Peyer's patch (tissue), 4 donors: ENCODE measurements around the gene GSDMA. TPM values are rescaled to one million over a fixed set of nuclear protein-coding genes. Genes with fewer than 3 reads are reported as not detected.
A peak's percentile ranks its signal among the peaks of the same experiment; 100 is the strongest.

Experiments used
- DNase-seq, 3 donors: peaks; one replicate each; pipeline ENCODE4 v3.0.0-alpha.2; 2017 to 2019
- H3K27ac ChIP-seq, 4 donors: fragments of 200-600 bp; sonication (generic); one replicate each; pipeline ENCODE4 v1.5.1; 2016 to 2019
- H3K27me3 ChIP-seq, 2 donors: fragments of 200-600 bp; sonication (generic); one replicate each; pipeline ENCODE4 v1.5.1; 2019
- H3K36me3 ChIP-seq, 3 donors: fragments of 200-600 bp; sonication (generic); one replicate each; pipeline ENCODE4 v1.5.1; 2016 to 2019
- H3K4me1 ChIP-seq, 4 donors: fragments of 200-600 bp; sonication (generic); one replicate each; pipeline ENCODE4 v1.5.1; 2016 to 2019
- H3K4me3 ChIP-seq, 4 donors: fragments of 200-600 bp; sonication (generic); 1 replicate in 3 of 4; 2 replicates in 1 of 4; pipeline ENCODE4 v1.5.1; 2016 to 2019; ENCODE audit warnings: mild to moderate bottlenecking in 1 of 4
- H3K9me3 ChIP-seq, 4 donors: fragments of 200-600 bp; sonication (generic); one replicate each; pipeline ENCODE4 v1.5.1; 2016 to 2019; ENCODE audit warnings: mild to moderate bottlenecking in 1 of 4
- POLR2A ChIP-seq, 2 donors: fragments of 450-650 bp; IDR thresholded peaks; one replicate each; pipeline ENCODE4 v1.5.1; 2017; ENCODE audit warnings: antibody characterized with exemption in 2 of 2, mild to moderate bottlenecking in 2 of 2, moderate library complexity in 2 of 2
- total RNA-seq, 4 donors: library from RNA; depleted of rRNA; stranded (reverse); fragments of >200 nt; gene quantifications; one replicate each; pipeline ENCODE4 v1.1.0, GENCODE V29; 2016
- TF ChIP-seq, protein P1 (sequence below), 6 experiments: fragments of 450-650 bp in 4 of 6; fragments of 200-600 bp in 2 of 6; sonication (generic) in 1 of 6; IDR thresholded peaks; one replicate each; pipeline ENCODE4 v1.5.1; 2017 to 2019; ENCODE audit warnings: antibody characterized with exemption in 6 of 6, mild to moderate bottlenecking in 3 of 6, moderate library complexity in 1 of 6

Gene GSDMA
- total RNA-seq, 4 donors from 2014 or later: 1.6 to 3.3 TPM; not detected in 2

DNA sequence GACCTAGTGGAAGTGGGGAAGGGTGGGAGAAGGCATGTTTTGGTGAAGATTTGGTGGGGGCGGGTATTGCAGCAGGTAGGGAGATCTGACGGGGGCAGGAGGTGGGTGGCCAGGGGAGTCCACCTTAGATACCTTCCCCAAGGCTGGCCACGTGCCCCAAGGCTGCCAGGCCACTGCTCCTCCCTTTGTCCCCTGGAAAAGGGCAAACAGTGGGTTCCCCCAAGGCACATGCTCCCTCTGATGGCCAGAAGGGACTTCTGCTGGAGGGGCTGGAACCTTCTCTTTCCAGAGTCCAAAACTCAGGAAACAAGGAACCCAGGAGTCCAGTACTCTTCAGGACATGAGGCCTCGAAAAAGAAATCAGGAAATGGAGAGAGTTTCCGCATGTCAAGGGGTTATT is 11.6 kb downstream of the GSDMA start:
- DNase-seq: no peak
- H3K9me3 ChIP-seq: no peaks in the 10 kb centered on the region
- no peak overlapping the region for H3K27ac ChIP-seq
- H3K36me3 ChIP-seq: no peaks in the 10 kb centered on the region
- H3K4me1 ChIP-seq: peaks cover 0 to 2% (median 0%) of the 10 kb centered on the region in 4 donors
- no peaks in the 10 kb centered on the region for H3K27me3 ChIP-seq
- no peak overlapping the region for H3K4me3 ChIP-seq
- TF ChIP-seq POLR2A (IDR thresholded peaks at IDR 0.05): no peak
- TF ChIP-seq, protein P1, sequence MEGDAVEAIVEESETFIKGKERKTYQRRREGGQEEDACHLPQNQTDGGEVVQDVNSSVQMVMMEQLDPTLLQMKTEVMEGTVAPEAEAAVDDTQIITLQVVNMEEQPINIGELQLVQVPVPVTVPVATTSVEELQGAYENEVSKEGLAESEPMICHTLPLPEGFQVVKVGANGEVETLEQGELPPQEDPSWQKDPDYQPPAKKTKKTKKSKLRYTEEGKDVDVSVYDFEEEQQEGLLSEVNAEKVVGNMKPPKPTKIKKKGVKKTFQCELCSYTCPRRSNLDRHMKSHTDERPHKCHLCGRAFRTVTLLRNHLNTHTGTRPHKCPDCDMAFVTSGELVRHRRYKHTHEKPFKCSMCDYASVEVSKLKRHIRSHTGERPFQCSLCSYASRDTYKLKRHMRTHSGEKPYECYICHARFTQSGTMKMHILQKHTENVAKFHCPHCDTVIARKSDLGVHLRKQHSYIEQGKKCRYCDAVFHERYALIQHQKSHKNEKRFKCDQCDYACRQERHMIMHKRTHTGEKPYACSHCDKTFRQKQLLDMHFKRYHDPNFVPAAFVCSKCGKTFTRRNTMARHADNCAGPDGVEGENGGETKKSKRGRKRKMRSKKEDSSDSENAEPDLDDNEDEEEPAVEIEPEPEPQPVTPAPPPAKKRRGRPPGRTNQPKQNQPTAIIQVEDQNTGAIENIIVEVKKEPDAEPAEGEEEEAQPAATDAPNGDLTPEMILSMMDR (IDR thresholded peaks at IDR 0.05): no peak

DNA sequence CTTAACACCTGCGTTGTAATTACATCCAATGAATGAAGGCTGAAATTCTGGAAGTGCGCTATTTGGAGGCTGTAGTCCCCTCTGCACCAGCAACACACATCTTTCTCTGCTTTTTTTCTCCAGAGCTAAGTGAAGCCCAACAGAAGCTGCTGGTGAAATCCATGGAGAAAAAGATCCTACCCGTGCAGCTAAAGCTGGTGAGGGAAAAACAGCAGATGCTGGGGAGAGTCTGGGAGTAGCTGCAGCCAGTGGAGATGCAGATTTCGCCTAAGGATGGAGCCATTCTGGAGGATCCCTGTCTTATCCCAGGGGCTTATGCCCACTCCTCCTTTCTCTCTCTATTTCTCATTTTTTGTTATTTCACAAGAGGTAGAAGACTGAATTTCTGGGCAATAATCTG is 13.0 kb downstream of the GSDMA start:
- DNase-seq: no peak
- no peaks in the 10 kb centered on the region for H3K27me3 ChIP-seq
- no peak for TF ChIP-seq POLR2A (IDR thresholded peaks at IDR 0.05)
- TF ChIP-seq, protein P1 (IDR thresholded peaks at IDR 0.05): no peak
- no peaks in the 10 kb centered on the region for H3K4me1 ChIP-seq
- H3K36me3 ChIP-seq: no peaks in the 10 kb centered on the region
- H3K4me3 ChIP-seq: no peak overlapping the region
- no peak overlapping the region for H3K27ac ChIP-seq
- H3K9me3 ChIP-seq: no peaks in the 10 kb centered on the region

DNA sequence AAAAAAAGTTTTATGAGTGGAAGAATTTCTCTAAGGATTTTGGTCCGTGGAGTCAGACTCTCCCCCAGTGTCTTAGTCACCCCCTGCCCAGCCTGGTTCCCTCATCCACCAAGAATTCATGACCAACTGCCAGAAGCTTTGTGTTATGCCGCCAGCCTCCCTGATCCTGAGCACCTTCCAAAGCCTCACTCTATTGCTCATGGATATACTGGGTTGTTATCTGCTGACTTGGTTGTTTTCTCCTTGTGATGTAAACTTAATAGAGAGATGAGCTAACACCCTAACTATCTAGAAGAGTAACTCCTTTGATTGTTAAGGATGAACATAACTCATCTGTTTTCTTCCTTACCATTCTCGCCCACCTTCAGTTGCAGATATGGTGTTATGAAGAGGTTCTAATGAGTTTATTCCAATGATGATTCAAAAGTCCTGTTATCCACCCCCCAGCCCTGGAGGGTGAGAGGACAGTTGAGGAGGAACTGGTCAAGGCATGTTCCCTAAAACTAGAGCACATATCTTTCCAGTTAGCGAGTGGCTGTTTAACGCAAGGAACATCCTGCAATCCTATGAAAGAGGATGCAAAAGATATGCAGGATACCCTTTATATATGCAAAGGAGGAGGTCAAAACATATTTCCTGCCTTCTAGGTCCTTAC is 16.3 kb downstream of the GSDMA start:
- H3K27ac ChIP-seq: peak overlapping the region in 1 of 4 donors; percentile 95
- no peaks in the 10 kb centered on the region for H3K27me3 ChIP-seq
- no peak for DNase-seq
- TF ChIP-seq, protein P1 (IDR thresholded peaks at IDR 0.05): no peak
- no peak for TF ChIP-seq POLR2A (IDR thresholded peaks at IDR 0.05)
- H3K4me1 ChIP-seq: peaks cover 0 to 17% (median 6%) of the 10 kb centered on the region in 4 donors
- H3K4me3 ChIP-seq: no peak overlapping the region
- H3K36me3 ChIP-seq: peaks cover 0 to 2% (median 0%) of the 10 kb centered on the region in 3 donors
- no peaks in the 10 kb centered on the region for H3K9me3 ChIP-seq

DNA sequence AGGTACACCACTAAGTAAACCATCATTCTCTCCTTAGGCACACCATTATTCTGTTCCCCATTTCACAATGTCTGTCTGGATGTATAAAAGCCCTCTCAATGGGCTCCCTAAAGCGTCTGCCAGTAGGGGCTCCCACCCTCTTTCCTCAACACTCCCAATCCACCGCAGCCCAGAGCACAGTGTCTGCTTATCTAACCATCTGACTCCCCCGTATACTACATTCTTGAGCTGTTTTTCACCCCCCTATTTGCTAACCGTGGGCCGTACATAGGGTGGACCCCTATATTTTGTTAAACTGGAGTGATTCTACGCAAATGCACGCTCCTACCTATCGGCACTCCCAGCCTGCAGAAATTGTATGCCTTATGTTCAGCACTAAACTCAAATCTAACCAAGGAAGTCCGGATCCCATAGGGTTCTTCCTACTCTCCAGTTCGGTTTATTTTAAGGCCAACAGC is 17.1 kb downstream of the GSDMA start:
- peak overlapping the region; percentile 66 to 95 (median 82) for H3K4me3 ChIP-seq
- no peaks in the 10 kb centered on the region for H3K27me3 ChIP-seq
- no peaks in the 10 kb centered on the region for H3K9me3 ChIP-seq
- peak in 2 of 3 donors; percentile 55 for DNase-seq
- peak overlapping the region; percentile 76 to 95 (median 90) for H3K27ac ChIP-seq
- H3K4me1 ChIP-seq: peaks cover 0 to 17% (median 6%) of the 10 kb centered on the region in 4 donors
- peaks cover 0 to 10% (median 0%) of the 10 kb centered on the region in 3 donors for H3K36me3 ChIP-seq
- TF ChIP-seq, protein P1 (IDR thresholded peaks at IDR 0.05): no peak
- no peak for TF ChIP-seq POLR2A (IDR thresholded peaks at IDR 0.05)

DNA sequence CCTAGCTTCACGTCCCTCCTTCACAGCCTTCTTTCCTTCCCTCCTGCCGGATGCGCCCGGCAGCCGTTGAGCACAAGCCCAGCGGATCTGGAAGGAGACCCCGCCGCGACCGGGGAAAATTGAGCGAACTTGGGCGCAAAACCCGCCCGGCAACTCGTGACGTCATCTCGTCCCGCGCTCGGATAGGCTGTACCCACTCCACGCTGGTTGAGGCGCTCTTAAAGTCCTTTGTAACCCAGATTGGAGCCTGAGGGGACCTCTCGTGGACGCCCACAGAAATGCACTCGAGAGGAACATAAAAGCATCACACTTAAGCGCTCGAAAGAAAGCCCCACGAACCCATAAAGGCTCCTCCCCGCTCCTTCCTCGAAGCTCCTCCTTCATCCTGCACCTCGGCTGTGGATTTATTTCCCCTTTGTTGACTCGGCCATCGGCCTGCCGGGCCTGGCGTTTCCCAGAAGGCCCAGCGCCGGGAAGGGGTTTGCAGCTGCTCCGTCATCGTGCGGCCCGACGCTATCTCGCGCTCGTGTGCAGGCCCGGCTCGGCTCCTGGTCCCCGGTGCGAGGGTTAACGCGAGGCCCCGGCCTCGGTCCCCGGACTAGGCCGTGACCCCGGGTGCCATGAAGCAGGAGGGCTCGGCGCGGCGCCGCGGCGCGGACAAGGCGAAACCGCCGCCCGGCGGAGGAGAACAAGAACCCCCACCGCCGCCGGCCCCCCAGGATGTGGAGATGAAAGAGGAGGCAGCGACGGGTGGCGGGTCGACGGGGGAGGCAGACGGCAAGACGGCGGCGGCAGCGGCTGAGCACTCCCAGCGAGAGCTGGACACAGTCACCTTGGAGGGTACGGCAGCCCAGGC is 17.8 kb downstream of the GSDMA start, which contains the start of gene PSMD3:
TSS of gene PSMD3 (plus strand) at position 457 of the 856 bp plus-strand sequence. CDS start at position 621, 164 bp downstream.
- no peaks in the 10 kb centered on the region for H3K9me3 ChIP-seq
- peak within 1 kb of the TSS; percentile 87 to 95 (median 92) for H3K27ac ChIP-seq
- H3K4me1 ChIP-seq: peaks cover 0 to 17% (median 6%) of the 10 kb centered on the region in 4 donors
- peak within 1 kb of the TSS; percentile 73 to 95 (median 88) for H3K4me3 ChIP-seq
- peak; percentile 98 to 100 (median 98) for DNase-seq
- H3K36me3 ChIP-seq: peaks cover 0 to 16% (median 0%) of the 10 kb centered on the region in 3 donors
- TF ChIP-seq, protein P1 (IDR thresholded peaks at IDR 0.05): peak; percentile 73 to 98 (median 88)
- peak; percentile 82 to 90 for TF ChIP-seq POLR2A (IDR thresholded peaks at IDR 0.05)
- H3K27me3 ChIP-seq: no peaks in the 10 kb centered on the region
